Hepatocyte (in vitro differentiated cells): ENCODE results near the gene CYP17A1. TPM values are rescaled to one million over a fixed set of nuclear protein-coding genes. Genes with fewer than 3 reads are reported as not detected.

Experiments
- DNase-seq: peaks from one replicate; pipeline ENCODE4 v3.0.0-alpha.2; 2016; ENCODE audit warnings: low spot score
- H2AFZ ChIP-seq: fragments of 200-600 bp; sonication (generic); 2 replicates; pipeline ENCODE4 v1.6.0; 2016; ENCODE audit warnings: antibody characterized with exemption, mild to moderate bottlenecking
- H3K27ac ChIP-seq: fragments of 200-600 bp; sonication (generic); 2 replicates; pipeline ENCODE4 v1.5.1; 2016; ENCODE audit warnings: mild to moderate bottlenecking
- H3K27me3 ChIP-seq: fragments of 200-600 bp; sonication (generic); 2 replicates; pipeline ENCODE4 v1.6.1; 2016
- H3K36me3 ChIP-seq: fragments of 200-600 bp; sonication (generic); replicated peaks from 2 replicates; pipeline ENCODE4 v1.5.1; 2016; ENCODE audit warnings: low read depth; ENCODE audit not compliant: insufficient read depth
- H3K4me1 ChIP-seq: fragments of 200-600 bp; sonication (generic); 2 replicates; pipeline ENCODE4 v1.5.1; 2016; ENCODE audit warnings: mild to moderate bottlenecking, moderate library complexity; ENCODE audit not compliant: insufficient read depth
- H3K4me2 ChIP-seq: fragments of 200-600 bp; sonication (generic); 2 replicates; pipeline ENCODE4 v1.6.0; 2016
- H3K4me3 ChIP-seq: fragments of 200-600 bp; sonication (generic); 2 replicates; pipeline ENCODE4 v1.5.1; 2016; ENCODE audit warnings: mild to moderate bottlenecking
- H3K79me2 ChIP-seq: fragments of 200-600 bp; sonication (generic); 2 replicates; pipeline ENCODE4 v1.6.0; 2017; ENCODE audit warnings: mild to moderate bottlenecking
- H3K9me2 ChIP-seq: fragments of 200-600 bp; sonication (generic); replicated peaks from 2 replicates; pipeline ENCODE4 v1.6.0; 2017; ENCODE audit warnings: mild to moderate bottlenecking; ENCODE audit not compliant: insufficient read depth
- H3K9me3 ChIP-seq: fragments of 200-600 bp; sonication (generic); 2 replicates; pipeline ENCODE4 v1.5.1; 2016; ENCODE audit warnings: low read depth, mild to moderate bottlenecking
- H4K20me1 ChIP-seq: fragments of 200-600 bp; sonication (generic); 2 replicates; pipeline ENCODE4 v1.6.0; 2016; ENCODE audit warnings: mild to moderate bottlenecking; ENCODE audit not compliant: insufficient read depth, poor library complexity, severe bottlenecking
- CTCF ChIP-seq: fragments of 200-600 bp; sonication (generic); IDR thresholded peaks from 2 replicates; pipeline ENCODE4 v1.5.1; 2016; ENCODE audit warnings: antibody characterized with exemption, mild to moderate bottlenecking; ENCODE audit not compliant: poor library complexity
- EZH2 ChIP-seq: fragments of 200-600 bp; sonication (generic); IDR thresholded peaks from 2 replicates; pipeline ENCODE4 v1.6.1; 2016; ENCODE audit warnings: antibody characterized with exemption, mild to moderate bottlenecking, borderline replicate concordance
- EZH2phosphoT487 ChIP-seq: fragments of 200-600 bp; sonication (generic); IDR thresholded peaks from one replicate; pipeline ENCODE4 v1.6.1; 2018; ENCODE audit warnings: antibody characterized with exemption, mild to moderate bottlenecking, low read depth, moderate library complexity; ENCODE audit not compliant: unreplicated experiment, severe bottlenecking
- WGBS: methylation state at CpG from one replicate; pipeline ENCODE4 v1.1.6; 2016; ENCODE audit warnings: low lambda C conversion rate; ENCODE audit errors: missing lambda C conversion rate; 5-methylcytosine and 5-hydroxymethylcytosine counted together
- polyA plus RNA-seq: library from polyadenylated mRNA; unstranded; fragments of >200 nt; fragmentation: Nextera tagmentation; extraction: Ambion mirVana; gene quantifications from 2 replicates; pipeline ENCODE4 v1.2.1, GENCODE V29; 2016
- total RNA-seq: library from RNA; depleted of rRNA; stranded (reverse); fragments of >200 nt; gene quantifications from 2 replicates; pipeline ENCODE4 v1.2.3, GENCODE V29; 2014

CYP17A1 gene
- not detected in 2 replicates for total RNA-seq
- polyA plus RNA-seq = not detected in 2 replicates

- 79% methylated on average over 5 of the region's 5 CpGs for WGBS
- no peak within 1 kb of the TSS for H2AFZ ChIP-seq
- H3K27me3 ChIP-seq = no peaks in the 10 kb centered on the region
- no peak within 1 kb of the TSS for H3K4me2 ChIP-seq
- no peak within 1 kb of the TSS for H3K27ac ChIP-seq
- DNase-seq = peak; percentile 33
- H3K4me3 ChIP-seq = no peak within 1 kb of the TSS
- no peaks in the 10 kb centered on the region for H3K9me2 ChIP-seq
- H3K36me3 ChIP-seq = no peaks in the 10 kb centered on the region
- H3K79me2 ChIP-seq = no peaks in the 10 kb centered on the region
- TF ChIP-seq EZH2 = no peak
- TF ChIP-seq CTCF = no peak
- TF ChIP-seq EZH2phosphoT487 = no peak
- no peaks in the 10 kb centered on the region for H3K9me3 ChIP-seq
- H3K4me1 ChIP-seq = no peaks in the 10 kb centered on the region
- no peaks in the 10 kb centered on the region for H4K20me1 ChIP-seq
Measured at GRCh38 chr10:102837230-102837721, at the start of gene CYP17A1. TSS of gene CYP17A1 (minus strand) at chr10:102837413. CDS start at chr10:102837361, 52 bp downstream.

GRCh38 chr10:102880256-102880655 is 43.0 kb upstream of the CYP17A1 start:
- Histone ChIP-seq H3K4me1 (no peaks in the 10 kb centered on the region), H3K9me2 (no peaks in the 10 kb centered on the region), H3K79me2 (no peaks in the 10 kb centered on the region), H3K36me3 (no peaks in the 10 kb centered on the region), H3K27me3 (no peaks in the 10 kb centered on the region), H3K27ac (no peak overlapping the region), H3K4me3 (no peak overlapping the region), H3K9me3 (no peaks in the 10 kb centered on the region), H2AFZ (no peak overlapping the region), H4K20me1 (no peaks in the 10 kb centered on the region), H3K4me2 (no peak overlapping the region)
- TF ChIP-seq CTCF = no peak
- no peak for TF ChIP-seq EZH2
- no peak for TF ChIP-seq EZH2phosphoT487
- no peak for DNase-seq
- WGBS = 97% methylated on average over 2 of the region's 2 CpGs

- H3K27me3 ChIP-seq = no peaks in the 10 kb centered on the region
- H3K4me1 ChIP-seq = no peaks in the 10 kb centered on the region
- H3K4me3 ChIP-seq = no peak overlapping the region
- no peaks in the 10 kb centered on the region for H3K79me2 ChIP-seq
- TF ChIP-seq EZH2phosphoT487 (no peak), EZH2 (no peak), CTCF (no peak)
- WGBS = 87% methylated on average over 4 of the region's 4 CpGs
- no peaks in the 10 kb centered on the region for H3K36me3 ChIP-seq
- H4K20me1 ChIP-seq = no peaks in the 10 kb centered on the region
- no peak overlapping the region for H3K4me2 ChIP-seq
- no peaks in the 10 kb centered on the region for H3K9me2 ChIP-seq
- no peaks in the 10 kb centered on the region for H3K9me3 ChIP-seq
- DNase-seq = no peak
- H2AFZ ChIP-seq = no peak overlapping the region
- no peak overlapping the region for H3K27ac ChIP-seq
Measured at GRCh38 chr10:102878629-102879028, 41.4 kb upstream of the CYP17A1 start.

- no peaks in the 10 kb centered on the region for H3K79me2 ChIP-seq
- no peaks in the 10 kb centered on the region for H3K27me3 ChIP-seq
- no peaks in the 10 kb centered on the region for H3K36me3 ChIP-seq
- no peak overlapping the region for H2AFZ ChIP-seq
- no peak overlapping the region for H3K27ac ChIP-seq
- no peaks in the 10 kb centered on the region for H3K9me3 ChIP-seq
- no peaks in the 10 kb centered on the region for H4K20me1 ChIP-seq
- H3K4me2 ChIP-seq = no peak overlapping the region
- H3K4me1 ChIP-seq = no peaks in the 10 kb centered on the region
- H3K9me2 ChIP-seq = no peaks in the 10 kb centered on the region
- TF ChIP-seq EZH2 (no peak), EZH2phosphoT487 (no peak), CTCF (no peak)
- H3K4me3 ChIP-seq = no peak overlapping the region
- no peak for DNase-seq
- WGBS = 58% methylated on average over 2 of the region's 2 CpGs
Measured at GRCh38 chr10:102876747-102877153, 39.5 kb upstream of the CYP17A1 start.
